Subcutaneous adipose tissue (tissue), 4 donors: ENCODE data around the gene NECAP2. TPM values are rescaled to one million over a fixed set of nuclear protein-coding genes. Genes with fewer than 3 reads are reported as not detected.

Experiments used
- CTCF ChIP-seq: fragments of 450-650 bp; IDR thresholded peaks from one replicate; pipeline ENCODE4 v1.5.1; 2016; ENCODE audit warnings: low read depth, mild to moderate bottlenecking, control low read depth, antibody characterized with exemption, moderate library complexity
- total RNA-seq, 4 donors: library from RNA; depleted of rRNA; stranded (reverse); fragments of >200 nt; gene quantifications; one replicate each; pipeline ENCODE4 v1.1.0, GENCODE V29; 2016

The NECAP2 gene
- total RNA-seq, 4 donors from 2014 or later, result 44.5 to 101 (median 63.5) TPM

DNA sequence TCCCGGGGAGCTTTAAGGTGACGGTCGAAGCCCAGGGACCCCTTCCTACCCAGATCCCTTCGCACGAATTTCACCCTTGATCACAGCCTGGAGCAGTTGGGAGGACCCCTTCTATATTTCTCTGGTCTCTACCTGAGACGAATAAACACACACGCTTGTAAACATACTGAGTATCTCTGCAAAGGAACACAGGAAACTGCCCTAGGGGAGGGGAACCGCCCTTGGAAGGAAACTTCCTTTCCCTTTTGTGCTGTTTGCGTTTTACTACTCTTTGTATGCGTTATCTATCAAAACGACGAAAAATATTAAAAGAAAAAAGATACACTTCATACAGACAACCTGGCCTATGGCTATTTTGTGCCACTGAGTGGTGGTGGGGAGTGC is 750 bp downstream of the NECAP2 start:
- no peak for TF ChIP-seq CTCF

- TF ChIP-seq CTCF, result no peak
Observed at GRCh38 chr1:16442265-16442664, 1.7 kb downstream of the NECAP2 start.

- no peak for TF ChIP-seq CTCF
Observed at GRCh38 chr1:16442941-16443340, 2.4 kb downstream of the NECAP2 start.

DNA sequence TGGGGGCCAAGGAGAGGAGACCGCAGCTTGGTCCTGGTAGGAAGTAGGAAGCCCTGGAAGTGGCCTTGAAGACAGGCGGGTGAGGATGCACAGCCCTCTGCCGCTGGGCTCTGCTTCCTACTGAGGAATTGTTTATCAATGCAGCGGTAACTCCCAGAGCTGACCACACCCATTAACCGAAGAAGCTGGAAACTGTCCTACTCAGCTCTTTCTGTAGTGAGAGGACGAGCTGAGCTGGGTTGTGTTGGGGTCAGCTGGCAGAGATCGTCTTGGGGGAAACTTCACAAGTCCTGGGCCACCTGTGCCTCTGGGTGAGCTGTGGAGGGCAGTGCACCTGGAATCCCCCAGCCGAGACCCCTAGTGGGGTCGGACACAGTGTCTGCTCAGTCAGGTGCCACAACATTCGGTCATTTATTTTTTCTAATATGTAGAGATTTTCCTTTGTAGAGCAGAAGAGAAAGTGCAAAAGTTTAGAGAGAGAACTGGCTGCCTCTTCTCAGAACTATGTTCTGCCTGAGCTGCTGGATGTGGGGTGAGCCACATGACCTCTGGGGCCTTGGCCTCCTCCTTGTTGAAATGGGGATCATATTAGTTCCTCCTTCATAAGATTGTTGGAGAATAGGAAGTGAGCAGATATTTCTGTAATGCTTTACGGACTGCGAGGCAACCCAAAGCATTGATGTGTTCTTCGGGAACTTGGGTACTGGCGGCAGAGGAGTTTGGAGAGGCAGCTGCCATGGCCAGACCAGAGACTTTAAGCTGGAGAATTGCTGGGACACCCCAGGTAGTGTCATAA is 3.6 kb downstream of the NECAP2 start:
- no peak for TF ChIP-seq CTCF

DNA sequence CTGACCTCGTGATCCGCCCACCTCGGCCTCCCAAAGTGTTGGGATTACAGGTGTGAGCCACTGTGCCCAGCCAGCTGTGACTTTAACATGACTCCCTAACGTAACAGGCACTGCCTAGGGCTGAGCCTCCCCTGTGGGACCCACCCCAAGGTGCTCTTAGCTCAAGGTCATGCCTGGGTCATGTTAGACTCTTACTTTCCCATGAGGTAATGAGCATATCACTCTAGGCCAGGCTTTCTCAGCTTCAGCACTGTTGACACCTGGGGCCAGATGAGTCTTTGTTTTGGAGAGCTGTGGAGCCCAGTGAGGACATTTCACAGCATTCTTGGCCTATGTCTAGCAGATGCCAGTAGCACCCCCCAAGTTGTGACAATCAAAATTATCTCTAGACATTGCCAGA is 4.5 kb downstream of the NECAP2 start:
- TF ChIP-seq CTCF, result no peak

GRCh38 chr1:16446116-16446515 is 5.6 kb downstream of the NECAP2 start:
- no peak for TF ChIP-seq CTCF

DNA sequence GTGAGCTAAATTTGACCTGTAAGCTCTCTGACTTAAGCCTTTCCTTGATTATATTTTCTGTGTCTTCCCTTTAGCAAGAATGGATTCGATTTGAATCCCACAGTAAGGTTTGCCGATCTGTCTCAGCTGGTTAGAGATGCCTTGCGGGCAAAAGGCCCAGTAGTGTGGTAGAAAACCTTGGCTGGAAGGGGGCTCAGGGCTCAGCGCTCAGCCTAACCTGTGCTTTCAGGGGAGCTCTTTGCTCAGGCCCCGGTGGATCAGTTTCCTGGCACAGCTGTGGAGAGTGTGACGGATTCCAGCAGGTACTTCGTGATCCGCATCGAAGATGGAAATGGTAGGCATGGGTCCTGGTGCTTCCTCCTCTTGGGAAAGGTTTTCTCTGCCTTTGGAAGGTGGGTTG is 7.1 kb downstream of the NECAP2 start:
- TF ChIP-seq CTCF, result no peak
